ENCODE measurements around the gene LRRC51.
"Not testable (repeated sequence)": the region's sequence is repeated elsewhere in the genome, so short reads cannot be mapped to it uniquely, and the experiment has no call there.

The LRRC51 gene

GRCh38 chr11:72141066-72141465 lies 60.4 kb downstream of the LRRC51 start:
- DNase-seq, result no peak

- not testable (repeated sequence) for DNase-seq
Observed at GRCh38 chr11:72142086-72142485, 61.4 kb downstream of the LRRC51 start.

GRCh38 chr11:72142543-72142942 lies 61.9 kb downstream of the LRRC51 start:
- DNase-seq, result not testable (repeated sequence)

- DNase-seq, result no peak
Observed at GRCh38 chr11:72144807-72145565, 64.3 kb downstream of the LRRC51 start.
